ENCODE measurements around the gene TCIRG1. TPM values are rescaled to one million over a fixed set of nuclear protein-coding genes. Genes with fewer than 3 reads are reported as not detected.

TCIRG1 gene
- total and polyA plus RNA-seq, 2 of the 13 experiments (the other 11 are each of a cell fraction or from before 2014, with no cell fraction given) = 48.0 to 69.6 TPM

GRCh38 chr11:68040101-68040956, 1.5 kb downstream of the TCIRG1 start (continued):
- TF ChIP-seq ZNF773 (CRISPR knock-in tag; IDR thresholded peaks at IDR 0.05; ENCODE audit: borderline replicate concordance) (no peak), ZNF549 (CRISPR knock-in tag; IDR thresholded peaks at IDR 0.05) (no peak), NFIB (CRISPR knock-in tag; IDR thresholded peaks at IDR 0.05; ENCODE audit: borderline replicate concordance) (no peak), MATR3 (CRISPR knock-in tag; IDR thresholded peaks at IDR 0.05) (no peak), ZNF275 (CRISPR knock-in tag; IDR thresholded peaks at IDR 0.05; ENCODE audit: borderline replicate concordance) (no peak), ZNF296 (CRISPR knock-in tag; conservative IDR thresholded peaks at IDR 0.05) (no peak), ZNF234 (CRISPR knock-in tag; conservative IDR thresholded peaks at IDR 0.05) (no peak), MBNL3 (CRISPR knock-in tag; conservative IDR thresholded peaks at IDR 0.05) (no peak), MEIS1 (CRISPR knock-in tag; IDR thresholded peaks at IDR 0.05; ENCODE audit: borderline replicate concordance) (no peak), ZNF10 (CRISPR knock-in tag; IDR thresholded peaks at IDR 0.05; ENCODE audit: borderline replicate concordance, low read depth) (no peak), ZNF879 (CRISPR knock-in tag; IDR thresholded peaks at IDR 0.05) (peak; percentile 47; the same call in 1 of the 2 replicates), DR1 (CRISPR knock-in tag; IDR thresholded peaks at IDR 0.05) (no peak), ZNF496 (CRISPR knock-in tag; IDR thresholded peaks at IDR 0.05; ENCODE audit: insufficient replicate concordance) (no peak), SALL1 (CRISPR knock-in tag; IDR thresholded peaks at IDR 0.05) (peak; percentile 35; the same call in 1 of the 2 replicates), ZNF17 (CRISPR knock-in tag; IDR thresholded peaks at IDR 0.05) (no peak), KAT7 (CRISPR knock-in tag; IDR thresholded peaks at IDR 0.05; ENCODE audit: borderline replicate concordance) (no peak), PITX1 (CRISPR knock-in tag; IDR thresholded peaks at IDR 0.05) (peak; percentile 51; the same call in 1 of the 2 replicates), JARID2 (CRISPR knock-in tag; IDR thresholded peaks at IDR 0.05; ENCODE audit: insufficient replicate concordance) (no peak), ZNF543 (CRISPR knock-in tag; IDR thresholded peaks at IDR 0.05) (no peak), SP2 (CRISPR knock-in tag; IDR thresholded peaks at IDR 0.05) (no peak), ESRRA (CRISPR knock-in tag; IDR thresholded peaks at IDR 0.05; ENCODE audit: low read depth) (no peak), THRA (CRISPR knock-in tag; IDR thresholded peaks at IDR 0.05; ENCODE audit: borderline replicate concordance) (no peak)
- TF ChIP-seq, protein P1, sequence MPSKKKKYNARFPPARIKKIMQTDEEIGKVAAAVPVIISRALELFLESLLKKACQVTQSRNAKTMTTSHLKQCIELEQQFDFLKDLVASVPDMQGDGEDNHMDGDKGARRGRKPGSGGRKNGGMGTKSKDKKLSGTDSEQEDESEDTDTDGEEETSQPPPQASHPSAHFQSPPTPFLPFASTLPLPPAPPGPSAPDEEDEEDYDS (CRISPR knock-in tag; IDR thresholded peaks at IDR 0.05) = 0 out of 2 replicates have a peak, but pooled peaks have one; percentile 47
- TF ChIP-seq, protein P2, sequence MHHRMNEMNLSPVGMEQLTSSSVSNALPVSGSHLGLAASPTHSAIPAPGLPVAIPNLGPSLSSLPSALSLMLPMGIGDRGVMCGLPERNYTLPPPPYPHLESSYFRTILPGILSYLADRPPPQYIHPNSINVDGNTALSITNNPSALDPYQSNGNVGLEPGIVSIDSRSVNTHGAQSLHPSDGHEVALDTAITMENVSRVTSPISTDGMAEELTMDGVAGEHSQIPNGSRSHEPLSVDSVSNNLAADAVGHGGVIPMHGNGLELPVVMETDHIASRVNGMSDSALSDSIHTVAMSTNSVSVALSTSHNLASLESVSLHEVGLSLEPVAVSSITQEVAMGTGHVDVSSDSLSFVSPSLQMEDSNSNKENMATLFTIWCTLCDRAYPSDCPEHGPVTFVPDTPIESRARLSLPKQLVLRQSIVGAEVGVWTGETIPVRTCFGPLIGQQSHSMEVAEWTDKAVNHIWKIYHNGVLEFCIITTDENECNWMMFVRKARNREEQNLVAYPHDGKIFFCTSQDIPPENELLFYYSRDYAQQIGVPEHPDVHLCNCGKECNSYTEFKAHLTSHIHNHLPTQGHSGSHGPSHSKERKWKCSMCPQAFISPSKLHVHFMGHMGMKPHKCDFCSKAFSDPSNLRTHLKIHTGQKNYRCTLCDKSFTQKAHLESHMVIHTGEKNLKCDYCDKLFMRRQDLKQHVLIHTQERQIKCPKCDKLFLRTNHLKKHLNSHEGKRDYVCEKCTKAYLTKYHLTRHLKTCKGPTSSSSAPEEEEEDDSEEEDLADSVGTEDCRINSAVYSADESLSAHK (CRISPR knock-in tag; IDR thresholded peaks at IDR 0.05; ENCODE audit: borderline replicate concordance) = no peak

Data from HepG2 (cell line).